Astrocyte of the cerebellum (primary cell): ENCODE results near the gene AK8.

Experiments used
- DNase-seq: peaks from one replicate; pipeline ENCODE4 v3.0.0-alpha.2; 2011; ENCODE audit warnings: low read depth
- H3K4me3 ChIP-seq: 2 replicates; pipeline ENCODE4 v1.5.1; 2011; ENCODE audit warnings: mild to moderate bottlenecking, low read depth, low read length, moderate library complexity
- CTCF ChIP-seq: IDR thresholded peaks from 2 replicates; pipeline ENCODE4 v1.5.1; 2012; ENCODE audit warnings: low read length, low read depth, moderate library complexity, mild to moderate bottlenecking; ENCODE audit errors: missing control alignments
- in situ Hi-C: cut with HindIII; loops from 2 replicates; pipeline ENCODE4 v1.10.0; 2017; ENCODE audit warnings: low sequenced_read_pairs

Gene AK8

DNA sequence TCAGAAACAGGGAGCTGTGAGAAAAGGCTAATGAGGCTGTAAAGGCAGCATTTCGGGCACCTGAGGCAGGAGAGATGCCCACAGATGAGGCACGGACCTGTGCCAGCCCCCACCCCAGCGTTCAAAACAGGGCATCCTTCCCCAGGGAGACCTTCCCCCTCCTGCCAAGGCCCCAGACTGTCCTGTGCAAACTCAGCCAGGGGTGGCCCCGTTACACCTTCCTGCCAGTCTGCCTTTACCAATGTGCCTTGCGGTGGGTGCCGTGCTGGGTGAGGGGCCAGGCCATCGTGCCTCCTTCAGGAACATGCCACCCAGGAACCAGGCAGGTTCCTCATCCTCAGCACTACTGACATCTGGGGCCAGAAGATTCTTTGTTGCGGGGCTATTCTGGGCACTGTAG, 53.9 kb downstream of the AK8 start:
- no peak for TF ChIP-seq CTCF
- in situ Hi-C loops, result no loop called here
- DNase-seq, result no peak

GRCh38 chr9:132823370-132824145, 54.5 kb downstream of the AK8 start:
- H3K4me3 ChIP-seq, result no peak overlapping the region
- in situ Hi-C loops, result no loop called here
- DNase-seq, result no peak
- TF ChIP-seq CTCF, result no peak

More for the DNA sequence above, 53.9 kb downstream of the AK8 start:
- no peak overlapping the region for H3K4me3 ChIP-seq

GRCh38 chr9:132820169-132820944, 57.7 kb downstream of the AK8 start:
- no peak for TF ChIP-seq CTCF
- H3K4me3 ChIP-seq, result no peak overlapping the region
- no peak for DNase-seq
- in situ Hi-C loops, result no loop called here

GRCh38 chr9:132818588-132818987, 59.5 kb downstream of the AK8 start:
- no peak for TF ChIP-seq CTCF
- no peak overlapping the region for H3K4me3 ChIP-seq
- in situ Hi-C loops, result no loop called here
- no peak for DNase-seq

GRCh38 chr9:132814937-132815336, 63.1 kb downstream of the AK8 start:
- no peak overlapping the region for H3K4me3 ChIP-seq
- TF ChIP-seq CTCF, result no peak
- in situ Hi-C loops, result no loop called here
- no peak for DNase-seq

DNA sequence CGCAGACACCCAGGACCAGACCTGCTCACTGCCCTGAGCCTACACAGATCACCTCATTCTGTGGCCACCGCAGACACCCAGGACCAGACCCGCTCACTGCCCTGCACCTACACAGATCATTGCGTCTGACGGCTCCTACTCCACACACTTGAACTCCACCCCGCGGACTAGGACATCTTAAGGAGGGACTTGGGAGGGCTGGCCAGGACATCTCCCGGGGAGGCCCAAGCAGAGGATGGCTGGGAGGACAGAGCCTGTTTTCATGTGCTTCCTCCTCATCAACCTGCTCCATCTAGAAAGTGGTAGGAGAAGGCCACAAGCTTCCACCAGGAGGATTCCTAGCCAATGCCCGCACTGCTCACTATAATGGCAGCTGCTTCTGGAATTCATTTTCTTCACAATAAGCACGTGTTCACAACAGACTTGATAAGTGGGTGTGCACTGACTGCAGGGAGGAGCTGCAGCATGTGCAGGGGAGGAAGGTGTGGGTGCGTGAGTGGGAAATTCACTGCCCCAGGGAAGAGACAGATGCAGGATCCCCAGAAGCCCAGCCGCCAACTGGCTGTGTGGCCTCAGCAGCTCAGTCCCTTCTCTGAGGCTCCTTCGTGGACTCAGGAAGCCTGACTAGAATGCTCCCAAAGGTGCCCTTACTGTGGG, 64.8 kb downstream of the AK8 start:
- DNase-seq, result no peak
- no peak for TF ChIP-seq CTCF
- in situ Hi-C loops, result no loop called here
- H3K4me3 ChIP-seq, result no peak overlapping the region
